PFSK-1 (cell line): ENCODE data around the gene BAZ1B.

Experiments
- POLR2AphosphoS5 ChIP-seq: IDR thresholded peaks from 2 replicates; pipeline ENCODE4 v1.6.1; 2012; ENCODE audit warnings: low read depth, mild to moderate bottlenecking, control low read depth, low read length, moderate library complexity
- SIN3A ChIP-seq: IDR thresholded peaks from 2 replicates; pipeline ENCODE4 v1.6.1; 2012; ENCODE audit warnings: mild to moderate bottlenecking, low read length, moderate library complexity, borderline replicate concordance; ENCODE audit not compliant: insufficient read depth
- TAF1 ChIP-seq: IDR thresholded peaks from 2 replicates; pipeline ENCODE4 v1.6.1; 2012; ENCODE audit warnings: low read length, control low read depth, borderline replicate concordance; ENCODE audit not compliant: insufficient read depth
- TF ChIP-seq, protein P1 (sequence below), 2 experiments: IDR thresholded peaks; 2 replicates each; pipeline versions ENCODE4 v1.6.1 to v1.8.0; 2011 to 2012; ENCODE audit warnings: low read depth in 2 of 2, low read length in 2 of 2, control low read depth in 1 of 2, inconsistent platforms in 1 of 2, mild to moderate bottlenecking in 1 of 2, moderate library complexity in 1 of 2; ENCODE audit not compliant: insufficient read depth in 1 of 2

DNA sequence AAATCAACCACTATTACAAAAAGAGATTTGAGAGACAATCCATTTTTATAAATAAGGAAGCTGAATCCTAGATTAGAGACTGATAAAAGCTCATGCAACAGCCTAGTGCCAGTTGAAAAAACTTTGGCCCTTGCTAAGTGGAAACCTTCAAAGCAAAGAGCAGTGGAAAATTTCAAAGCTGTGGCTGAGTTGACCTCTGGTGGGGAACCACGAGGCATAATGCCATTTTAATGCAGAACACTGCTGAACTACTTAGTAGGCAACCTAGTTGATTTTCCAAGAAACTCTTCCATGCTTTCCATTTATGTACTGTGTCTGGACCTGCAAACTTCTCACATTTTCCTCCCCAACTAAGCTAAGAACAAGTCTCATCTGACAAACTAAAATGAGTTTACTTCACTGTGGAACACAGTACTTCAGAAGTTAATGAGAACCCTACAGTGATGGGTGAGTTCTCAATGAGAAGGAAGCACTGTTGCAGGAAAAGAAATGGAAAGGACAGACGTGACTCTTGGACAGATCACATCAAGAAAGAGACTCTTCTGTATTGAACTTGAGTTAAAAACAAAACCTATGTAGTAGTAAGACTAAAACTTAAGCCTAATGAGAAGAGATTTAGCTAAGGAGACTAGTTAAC, 69.0 kb downstream of the BAZ1B start:
- TF ChIP-seq POLR2AphosphoS5 = no peak
- TF ChIP-seq, protein P1, sequence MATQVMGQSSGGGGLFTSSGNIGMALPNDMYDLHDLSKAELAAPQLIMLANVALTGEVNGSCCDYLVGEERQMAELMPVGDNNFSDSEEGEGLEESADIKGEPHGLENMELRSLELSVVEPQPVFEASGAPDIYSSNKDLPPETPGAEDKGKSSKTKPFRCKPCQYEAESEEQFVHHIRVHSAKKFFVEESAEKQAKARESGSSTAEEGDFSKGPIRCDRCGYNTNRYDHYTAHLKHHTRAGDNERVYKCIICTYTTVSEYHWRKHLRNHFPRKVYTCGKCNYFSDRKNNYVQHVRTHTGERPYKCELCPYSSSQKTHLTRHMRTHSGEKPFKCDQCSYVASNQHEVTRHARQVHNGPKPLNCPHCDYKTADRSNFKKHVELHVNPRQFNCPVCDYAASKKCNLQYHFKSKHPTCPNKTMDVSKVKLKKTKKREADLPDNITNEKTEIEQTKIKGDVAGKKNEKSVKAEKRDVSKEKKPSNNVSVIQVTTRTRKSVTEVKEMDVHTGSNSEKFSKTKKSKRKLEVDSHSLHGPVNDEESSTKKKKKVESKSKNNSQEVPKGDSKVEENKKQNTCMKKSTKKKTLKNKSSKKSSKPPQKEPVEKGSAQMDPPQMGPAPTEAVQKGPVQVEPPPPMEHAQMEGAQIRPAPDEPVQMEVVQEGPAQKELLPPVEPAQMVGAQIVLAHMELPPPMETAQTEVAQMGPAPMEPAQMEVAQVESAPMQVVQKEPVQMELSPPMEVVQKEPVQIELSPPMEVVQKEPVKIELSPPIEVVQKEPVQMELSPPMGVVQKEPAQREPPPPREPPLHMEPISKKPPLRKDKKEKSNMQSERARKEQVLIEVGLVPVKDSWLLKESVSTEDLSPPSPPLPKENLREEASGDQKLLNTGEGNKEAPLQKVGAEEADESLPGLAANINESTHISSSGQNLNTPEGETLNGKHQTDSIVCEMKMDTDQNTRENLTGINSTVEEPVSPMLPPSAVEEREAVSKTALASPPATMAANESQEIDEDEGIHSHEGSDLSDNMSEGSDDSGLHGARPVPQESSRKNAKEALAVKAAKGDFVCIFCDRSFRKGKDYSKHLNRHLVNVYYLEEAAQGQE (IDR thresholded peaks at IDR 0.05; ENCODE audit: insufficient read depth in 1 of 2, low read depth in 2 of 2, low read length in 2 of 2) = no peak
- no peak for TF ChIP-seq SIN3A
- no peak for TF ChIP-seq TAF1
